NCI-H2171 (cell line): ENCODE data around the gene METTL23.
A peak's percentile ranks its signal among the peaks of the same experiment; 100 is the strongest.
"Not testable (repeated sequence)": the region's sequence is repeated elsewhere in the genome, so short reads cannot be mapped to it uniquely, and the experiment has no call there.

Experiments used
- DNase-seq: peaks from one replicate; lab custom pipeline; 2025; lab: John Stamatoyannopoulos, UW

The METTL23 gene

DNA sequence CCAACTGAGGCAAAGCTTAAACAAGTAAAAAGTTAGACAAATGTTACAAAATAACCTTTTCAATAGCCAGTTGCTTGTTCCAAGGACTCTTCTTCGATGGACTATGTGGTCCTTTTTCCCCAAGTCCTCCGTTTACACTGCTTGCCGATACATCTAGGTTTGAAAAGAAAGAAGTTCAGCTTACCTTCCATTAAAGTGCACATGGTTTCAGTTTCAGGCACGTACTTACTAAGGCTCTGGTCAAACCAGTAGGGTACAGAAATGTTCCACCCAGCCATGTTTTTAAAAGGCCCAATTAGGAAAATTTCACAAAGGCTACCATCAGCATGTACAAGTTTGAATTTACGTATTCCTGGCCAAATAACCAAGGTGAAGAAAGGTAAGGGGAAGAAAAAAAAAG is 8.4 kb downstream of the METTL23 start:
- DNase-seq = no peak

DNA sequence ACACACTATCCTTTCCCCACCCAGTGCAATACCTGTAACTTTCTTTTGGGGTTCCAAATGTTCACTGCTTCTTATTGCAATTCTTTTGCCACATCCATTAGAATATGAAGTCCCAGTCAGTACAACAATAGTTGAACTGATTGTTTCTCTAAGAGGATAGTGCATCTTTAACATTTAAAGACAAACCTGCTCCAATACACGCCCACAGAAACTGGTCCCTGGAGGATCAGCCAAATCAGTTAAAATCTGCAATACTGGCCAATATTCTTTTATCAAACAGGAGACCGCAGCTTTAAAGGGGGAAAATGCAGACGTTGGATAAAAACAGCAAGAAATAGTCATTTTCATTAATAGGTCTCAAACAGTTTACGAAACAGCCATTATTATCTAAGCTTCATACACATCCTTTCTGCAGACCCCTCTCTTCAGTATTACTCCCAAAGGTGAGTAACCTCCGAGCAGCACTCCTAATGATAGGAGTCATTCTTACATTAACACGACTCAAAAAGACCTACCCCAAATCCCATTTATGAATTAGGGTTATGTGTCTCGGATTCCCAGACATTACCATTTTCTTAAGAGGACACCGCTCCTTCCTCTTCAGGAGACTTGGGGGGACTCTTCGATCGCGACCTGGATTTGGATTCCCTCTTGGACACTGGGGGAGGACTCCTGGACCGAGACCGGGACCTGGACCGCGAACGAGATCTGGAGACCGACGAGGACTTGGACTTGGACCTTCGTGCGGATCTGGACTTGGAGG is 9.1 kb downstream of the METTL23 start:
- DNase-seq = no peak

DNA sequence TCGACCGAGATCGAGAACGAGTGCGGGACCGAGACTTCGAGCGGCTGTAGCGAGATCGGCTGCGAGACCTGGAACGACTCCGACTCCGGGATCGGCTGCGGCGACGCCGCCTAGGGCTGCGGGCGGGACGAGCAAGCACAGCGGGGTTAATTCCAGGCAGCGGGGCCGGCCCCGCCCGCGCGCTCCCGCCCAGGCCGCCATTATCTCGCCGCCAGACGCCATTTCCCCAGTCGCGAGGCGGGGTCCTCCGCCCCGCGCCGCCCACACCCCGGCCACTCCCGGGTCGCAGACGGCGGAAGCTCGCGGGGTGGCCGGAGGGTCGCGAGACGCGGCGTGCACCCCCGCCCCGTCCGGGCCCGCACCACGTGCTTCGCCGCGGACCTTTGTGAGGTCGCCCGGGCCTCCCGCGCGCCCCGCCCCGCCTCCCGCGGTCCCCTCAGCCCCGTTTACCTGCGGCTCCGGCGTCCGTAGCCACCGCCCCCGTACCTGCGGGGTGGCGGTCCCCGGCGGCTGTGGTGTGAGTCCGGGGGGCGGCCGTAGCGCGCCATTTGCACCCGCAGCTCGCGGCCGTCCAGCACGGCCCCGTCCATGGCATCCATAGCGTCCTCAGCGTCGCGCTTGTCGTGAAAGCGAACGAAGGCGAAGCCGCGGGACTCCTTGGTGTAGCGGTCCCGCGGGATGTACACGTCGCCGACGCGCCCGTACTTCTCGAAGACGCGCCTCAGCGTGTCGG is 9.9 kb downstream of the METTL23 start:
- peak; percentile 37 for DNase-seq

DNA sequence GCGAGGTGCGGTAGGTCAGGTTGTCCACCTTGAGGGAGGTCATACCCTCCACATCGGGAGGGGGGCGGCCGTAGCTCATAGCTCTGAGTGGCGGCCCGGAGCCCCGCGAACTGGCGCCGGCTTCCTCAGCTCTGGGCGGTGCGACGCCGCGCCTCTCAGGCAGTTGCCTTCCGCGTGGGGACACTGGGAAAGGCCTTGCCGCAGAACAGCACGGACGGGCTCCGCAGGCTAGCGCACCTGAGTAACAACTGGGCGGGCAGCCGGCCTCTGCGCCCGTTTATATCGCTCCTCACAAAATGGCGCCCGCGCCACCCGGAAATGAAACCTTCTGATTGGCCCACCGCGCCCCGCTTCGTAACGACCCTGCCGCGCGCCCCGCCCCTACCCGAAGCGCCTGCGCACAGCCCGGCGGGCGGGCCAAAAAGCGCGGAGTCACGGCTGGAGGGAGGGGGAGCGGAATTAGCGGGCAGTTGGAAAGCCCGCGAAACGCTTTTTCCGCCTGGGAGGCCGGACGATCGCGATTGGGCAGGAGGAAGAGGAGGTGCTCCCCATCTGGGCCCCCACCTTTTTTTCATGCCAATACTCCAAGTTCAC is 10.5 kb downstream of the METTL23 start, which contains the start of gene SRSF2:
Gene SRSF2, minus strand, starts transcription at position 250 of the 594 bp plus-strand sequence. Its CDS starts 171 bp downstream, at position 79.
- DNase-seq = peak; percentile 98

DNA sequence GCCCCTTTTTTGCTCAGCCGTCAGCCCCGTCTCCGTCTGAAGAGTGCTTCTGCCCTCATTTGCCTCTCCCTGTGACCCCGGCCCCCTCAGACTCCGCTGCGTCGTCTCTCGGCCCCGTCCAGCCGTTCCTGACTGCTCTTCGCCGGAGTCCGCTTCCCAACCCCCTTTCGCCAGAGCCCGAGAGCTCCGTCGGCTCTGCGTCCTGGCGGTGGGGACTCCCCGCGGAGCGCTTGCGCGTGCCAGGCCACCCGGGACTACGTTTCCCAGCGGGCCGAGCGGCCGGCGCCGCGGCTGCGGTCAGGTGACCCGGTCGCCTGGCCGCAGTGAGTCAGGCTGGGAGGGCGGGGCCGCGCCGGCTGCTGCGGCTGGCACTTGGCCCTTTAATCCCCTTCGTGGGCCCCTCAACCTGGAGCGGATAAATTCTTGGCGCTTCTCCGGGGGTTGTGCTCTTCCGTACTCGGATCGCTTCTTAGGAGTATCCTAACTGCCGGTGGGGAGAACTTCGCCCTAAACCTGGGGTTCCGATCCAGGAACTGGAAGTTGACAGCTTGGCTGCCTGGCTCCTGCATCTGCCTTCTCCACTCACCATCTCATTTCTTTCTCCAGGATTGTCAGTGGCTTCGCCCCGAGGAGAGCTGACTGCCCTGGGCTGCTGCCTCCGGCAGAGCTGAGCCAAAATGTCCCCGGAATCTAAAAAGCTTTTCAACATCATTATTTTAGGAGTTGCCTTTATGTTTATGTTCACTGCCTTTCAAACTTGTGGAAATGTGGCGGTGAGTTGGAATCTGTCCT is 11.2 kb downstream of the METTL23 start, which contains the start of gene MFSD11:
Gene MFSD11, plus strand, starts transcription at position 444 of the 792 bp plus-strand sequence. Its CDS starts 234 bp downstream, at position 678.
- DNase-seq = peak; percentile 88

DNA sequence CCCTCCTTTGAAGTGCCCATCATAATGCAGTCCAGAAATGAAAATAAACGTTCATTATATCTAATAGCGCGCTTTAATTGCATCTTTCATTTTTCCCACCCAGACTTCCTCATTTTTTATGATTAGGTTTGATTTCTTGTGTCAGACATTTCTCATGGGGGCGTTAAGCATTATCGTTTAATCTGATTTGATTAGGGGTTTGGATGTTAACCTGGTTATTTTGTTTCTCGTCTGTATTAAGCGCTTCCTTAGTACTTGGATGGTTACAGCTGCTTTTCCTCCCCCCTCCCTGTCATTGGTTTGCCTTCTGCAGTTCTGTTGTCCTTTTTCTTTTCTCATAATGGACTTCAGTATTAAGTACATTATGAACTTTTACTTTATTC is 11.8 kb downstream of the METTL23 start:
- no peak for DNase-seq

DNA sequence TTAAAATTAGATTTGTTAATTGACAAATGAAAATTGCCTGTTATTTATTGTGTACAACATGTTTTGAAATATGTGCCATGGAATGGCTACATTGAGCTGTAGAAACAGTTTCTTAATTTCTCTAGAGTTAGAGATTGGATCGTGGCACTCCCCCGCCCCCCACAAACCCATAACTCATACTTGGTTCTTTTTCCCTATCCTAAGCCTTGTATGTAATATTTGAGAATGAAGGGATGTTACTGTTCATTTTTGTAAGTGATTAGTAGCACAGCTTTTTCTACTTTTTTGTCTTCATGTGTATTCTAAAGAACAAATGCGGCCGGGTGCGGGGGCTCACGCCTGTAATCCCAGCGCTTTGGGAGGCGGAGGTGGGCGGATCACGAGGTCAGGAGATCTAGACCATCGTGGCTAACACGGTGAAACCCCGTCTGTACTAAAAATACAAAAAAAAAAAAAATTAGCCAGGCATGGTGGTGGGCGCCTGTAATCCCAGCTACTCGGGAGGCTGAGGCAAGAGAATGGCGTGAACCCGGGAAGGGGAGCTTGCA is 13.0 kb downstream of the METTL23 start:
- not testable (repeated sequence) for DNase-seq

DNA sequence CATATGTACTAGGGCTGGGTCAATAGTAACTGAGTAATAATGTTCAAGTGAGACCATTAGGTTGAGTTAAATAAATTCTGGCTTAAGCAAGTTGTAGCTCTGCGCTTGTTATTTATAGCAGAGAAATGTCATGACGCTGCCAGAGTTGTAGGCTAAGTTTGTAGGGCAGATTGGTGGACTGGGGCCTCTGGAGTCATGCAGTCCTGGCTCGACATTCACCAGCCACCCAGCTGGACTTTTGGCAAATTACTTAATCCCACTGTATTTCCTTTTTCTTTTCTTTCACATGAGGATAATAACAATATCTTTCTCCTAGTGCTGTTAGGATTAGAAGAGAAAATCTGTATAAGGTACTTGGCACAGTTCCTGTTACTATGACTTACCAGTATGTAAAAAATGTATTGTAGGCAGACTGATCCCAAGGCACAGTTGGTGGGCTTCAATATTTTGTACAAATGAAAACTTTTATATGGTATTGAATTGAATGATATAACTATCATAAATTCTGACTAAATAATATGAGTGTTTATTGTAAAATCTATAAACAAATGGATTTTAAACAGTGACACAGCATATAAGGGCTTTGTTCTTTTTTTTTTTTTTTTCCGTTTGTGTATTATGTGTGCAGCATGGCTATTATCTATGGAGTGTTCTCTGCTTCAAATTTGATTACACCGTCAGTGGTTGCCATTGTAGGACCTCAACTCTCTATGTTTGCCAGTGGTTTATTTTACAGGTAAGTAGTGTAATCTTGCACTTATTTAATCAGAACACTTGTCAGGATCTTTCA is 13.9 kb downstream of the METTL23 start:
- no peak for DNase-seq

DNA sequence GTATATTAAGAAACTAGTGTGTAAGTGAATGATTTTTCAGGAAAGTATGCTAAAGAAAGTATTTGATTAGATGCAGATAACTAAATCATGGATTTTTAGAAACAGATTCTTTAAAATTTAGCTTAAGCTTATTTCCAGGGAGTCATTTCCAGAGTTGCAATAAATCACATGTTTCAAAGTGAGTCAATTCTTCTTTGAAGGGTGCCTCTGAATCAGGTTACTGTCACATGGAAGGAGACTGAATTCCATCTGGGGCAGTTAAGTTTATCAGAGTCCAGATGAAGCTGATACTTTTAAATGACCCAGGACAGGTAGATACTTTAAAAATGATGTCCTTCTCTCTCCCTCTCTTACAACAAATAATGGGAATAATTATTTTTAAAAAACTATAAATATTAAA is 16.3 kb downstream of the METTL23 start:
- DNase-seq = no peak

DNA sequence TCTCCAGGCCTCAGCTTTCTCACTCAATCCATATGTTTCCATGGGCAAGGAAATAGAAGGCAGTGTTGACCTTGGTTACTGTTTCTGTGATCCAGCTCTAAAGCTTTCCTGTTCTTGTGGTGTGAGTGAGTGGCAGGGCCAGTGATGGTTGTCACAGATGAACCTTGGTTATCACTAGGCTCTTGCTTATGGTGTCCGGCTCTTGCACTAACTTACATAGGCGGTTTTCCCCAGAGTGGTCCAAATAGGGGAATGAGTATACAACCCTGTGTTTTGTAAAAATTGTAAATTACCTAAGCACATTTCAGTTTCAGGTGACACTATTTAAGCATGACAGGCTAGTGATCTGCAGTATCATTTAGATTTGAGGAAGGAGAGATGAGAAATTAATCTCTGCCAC is 18.1 kb downstream of the METTL23 start:
- no peak for DNase-seq

DNA sequence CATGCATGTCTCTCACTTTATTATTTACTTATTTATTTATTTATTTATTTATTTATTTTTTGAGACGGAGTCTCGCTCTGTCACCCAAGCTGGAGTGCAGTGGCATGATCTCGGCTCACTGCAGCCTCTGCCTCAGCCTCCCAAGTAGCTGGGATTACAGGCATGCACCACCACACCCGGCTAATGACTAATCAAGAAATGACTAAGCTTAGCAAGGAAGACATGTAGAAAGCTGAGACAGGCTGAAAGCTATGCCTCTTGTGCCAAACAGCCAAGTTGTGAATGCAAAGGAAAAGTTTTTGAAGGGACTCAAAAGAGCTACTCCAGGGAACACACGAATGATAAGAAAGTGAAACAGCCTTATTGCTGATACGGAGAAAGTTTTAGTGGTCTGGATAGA is 19.1 kb downstream of the METTL23 start:
- not testable (repeated sequence) for DNase-seq

DNA sequence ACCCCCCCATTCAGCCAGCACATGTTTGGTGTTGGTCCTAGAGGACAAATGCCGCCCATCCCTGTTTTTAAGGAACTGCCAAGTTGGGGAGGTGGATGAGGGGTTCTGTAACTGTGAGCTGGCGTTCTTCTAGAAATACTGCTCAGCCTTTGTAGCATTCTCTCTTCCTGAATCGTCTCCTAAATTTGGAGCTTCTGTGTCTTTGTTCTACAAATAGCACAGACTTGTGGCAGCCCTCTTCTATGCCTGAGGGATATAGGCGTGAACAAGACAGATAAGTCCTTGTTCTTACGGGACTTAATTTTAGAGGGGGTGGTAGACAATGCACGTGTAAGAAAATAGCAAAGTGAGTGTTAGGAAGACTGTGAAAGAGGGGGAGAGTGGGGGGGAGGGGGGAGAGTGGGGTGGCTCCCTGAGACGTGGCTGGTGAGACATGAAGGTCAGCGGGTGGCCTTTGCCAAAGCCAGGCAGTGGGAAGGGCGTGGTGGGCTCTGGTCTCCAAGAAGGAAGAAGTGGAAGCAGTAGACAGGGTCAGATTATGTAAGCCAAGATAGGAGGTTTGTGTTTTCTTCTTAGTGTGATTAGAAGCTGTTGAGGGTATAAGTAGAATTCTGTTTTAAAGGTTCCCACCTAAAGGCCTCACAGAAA is 21.2 kb downstream of the METTL23 start:
- no peak for DNase-seq

DNA sequence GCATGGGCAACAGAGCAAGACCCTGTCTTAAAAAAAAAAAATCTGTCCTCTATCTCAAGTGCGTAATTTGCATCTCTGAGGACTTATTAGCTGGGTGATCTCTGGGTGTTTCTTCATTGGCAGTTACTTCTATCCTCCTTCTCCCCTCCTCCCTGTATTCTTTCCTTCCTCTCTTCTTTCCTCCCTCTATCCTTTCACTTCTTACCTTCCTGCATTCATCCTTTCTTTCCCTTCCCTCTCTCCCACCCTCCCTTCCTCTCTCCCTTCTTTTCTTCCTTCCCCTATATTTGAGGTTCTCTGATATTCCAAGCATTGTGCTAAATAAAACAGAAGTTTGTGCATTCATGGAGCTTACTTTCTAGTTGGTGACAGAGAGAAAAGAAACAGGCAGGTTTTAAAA is 22.0 kb downstream of the METTL23 start:
- no peak for DNase-seq

DNA sequence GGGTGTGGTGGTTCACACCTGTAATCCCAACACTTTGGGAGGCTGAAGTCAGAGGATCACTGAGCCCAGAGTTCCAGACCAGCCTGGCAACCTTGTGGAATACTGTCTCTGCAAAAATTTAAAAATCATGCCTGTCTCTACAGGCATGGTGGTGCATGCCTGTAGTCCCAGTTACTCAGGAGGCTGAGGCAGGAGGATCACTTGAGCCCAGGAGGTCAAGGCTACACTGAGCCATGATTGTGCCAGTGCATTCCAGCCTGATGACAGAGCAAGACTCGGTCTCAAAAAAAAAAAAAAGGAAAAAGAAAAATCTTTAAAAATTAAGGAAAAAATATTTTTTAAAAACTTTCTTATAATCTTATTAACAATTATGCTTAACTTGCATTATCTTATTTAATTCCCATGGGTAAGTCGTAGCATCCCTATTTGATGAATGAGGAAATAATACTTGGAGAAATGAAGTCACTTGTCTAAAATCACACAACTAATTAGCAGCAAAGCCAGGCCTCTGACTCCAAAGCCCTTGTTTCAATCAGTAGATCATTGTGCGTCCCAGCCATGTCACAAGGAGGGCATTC is 24.9 kb downstream of the METTL23 start:
- no peak for DNase-seq

DNA sequence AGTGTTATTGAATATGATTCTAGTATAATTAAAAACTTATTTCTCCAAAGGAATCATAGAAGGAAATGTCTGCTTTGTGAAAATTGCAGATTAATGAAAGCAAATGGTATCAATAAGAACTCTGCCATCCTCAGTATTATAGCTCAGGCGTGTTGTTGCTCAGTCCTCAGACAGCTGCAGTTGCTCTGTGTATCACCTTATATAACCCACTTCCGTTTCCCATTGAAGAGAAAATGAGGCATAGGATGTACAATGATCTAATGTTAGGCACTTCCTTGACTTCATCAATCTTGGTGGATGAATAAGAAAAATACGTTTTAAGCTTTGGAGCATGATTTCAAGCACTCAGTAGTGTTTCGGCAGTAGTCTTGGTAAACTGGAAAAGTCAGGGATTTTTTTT is 25.4 kb downstream of the METTL23 start:
- DNase-seq = no peak

DNA sequence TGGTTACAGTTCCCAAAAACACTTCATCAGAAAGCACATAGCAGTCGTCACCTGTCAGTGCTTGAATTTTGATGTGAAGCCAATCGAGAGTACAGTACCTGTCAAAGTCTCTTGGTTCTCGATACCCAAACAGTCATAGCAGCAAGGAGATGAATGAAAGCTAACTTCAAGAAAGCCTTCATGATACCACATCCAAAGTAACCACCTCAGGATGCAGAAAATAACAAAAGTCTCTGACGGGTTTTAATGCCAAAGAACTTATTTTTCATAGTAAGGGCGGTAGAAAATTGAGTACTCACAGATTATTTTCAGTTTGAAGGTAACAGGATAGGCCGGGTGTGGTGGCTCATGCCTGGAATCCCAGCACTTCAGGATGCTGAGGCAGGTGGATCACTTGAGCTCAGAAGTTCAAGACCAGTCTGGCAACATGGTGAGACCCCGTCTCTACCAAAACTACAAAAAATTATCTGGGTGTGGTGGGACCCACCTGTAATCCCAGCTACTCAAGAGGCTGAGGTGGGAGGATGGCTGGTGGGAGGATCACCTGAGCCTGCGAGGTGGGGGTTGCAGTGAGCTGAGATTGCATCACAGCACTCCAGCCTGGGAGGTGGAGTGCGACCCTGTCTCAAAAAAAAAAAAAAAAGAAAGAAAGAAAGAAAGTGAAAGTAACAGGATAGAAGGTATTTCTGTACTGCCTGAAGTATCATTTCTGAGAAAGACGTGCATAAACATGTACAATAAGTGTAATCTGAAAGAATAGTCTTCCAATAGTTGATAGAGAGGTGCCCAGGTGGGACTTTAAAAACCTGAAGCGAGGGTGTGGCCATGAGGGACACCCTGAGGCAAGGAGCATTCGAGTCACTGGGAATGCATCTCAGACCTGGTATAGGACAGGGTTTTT is 26.7 kb downstream of the METTL23 start:
- DNase-seq = no peak

DNA sequence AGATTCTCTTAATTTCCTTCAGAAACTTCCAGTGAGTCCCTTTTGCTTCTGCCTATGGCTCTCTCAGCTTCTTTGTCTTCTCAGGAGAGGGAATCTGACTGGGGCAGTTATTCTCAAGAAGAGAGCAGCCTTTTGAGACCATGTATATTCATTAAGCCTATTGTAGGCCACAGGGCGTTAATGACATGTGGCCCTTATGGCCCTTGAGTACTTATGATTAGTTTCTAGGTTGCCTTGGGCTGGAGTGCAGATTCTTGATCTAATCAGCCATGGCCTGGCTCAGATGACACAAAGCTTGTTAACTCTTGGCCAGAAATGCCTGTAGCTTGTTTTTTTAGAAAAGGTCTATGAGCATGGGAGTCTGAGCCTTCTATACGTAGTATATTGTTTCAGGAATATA is 28.6 kb downstream of the METTL23 start:
- no peak for DNase-seq

DNA sequence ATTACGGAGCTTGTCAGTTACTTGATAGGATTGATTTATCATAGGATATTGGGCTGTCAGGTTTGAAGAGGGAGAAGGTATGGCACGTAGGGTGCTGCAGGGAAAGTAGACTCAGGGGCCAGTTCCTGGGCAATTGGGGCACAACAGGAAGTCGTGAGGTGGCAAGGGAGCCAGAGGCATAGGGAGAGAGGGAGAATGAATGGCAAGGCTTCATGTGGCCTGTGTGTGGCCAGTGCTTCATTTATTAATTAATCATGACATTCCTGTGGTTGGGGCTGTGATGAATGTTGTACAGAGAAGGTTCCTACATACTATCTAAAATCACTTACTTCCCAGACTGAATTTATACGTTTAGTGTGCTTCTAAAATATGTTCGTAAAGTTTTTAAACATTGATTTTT is 30.6 kb downstream of the METTL23 start:
- DNase-seq = no peak

DNA sequence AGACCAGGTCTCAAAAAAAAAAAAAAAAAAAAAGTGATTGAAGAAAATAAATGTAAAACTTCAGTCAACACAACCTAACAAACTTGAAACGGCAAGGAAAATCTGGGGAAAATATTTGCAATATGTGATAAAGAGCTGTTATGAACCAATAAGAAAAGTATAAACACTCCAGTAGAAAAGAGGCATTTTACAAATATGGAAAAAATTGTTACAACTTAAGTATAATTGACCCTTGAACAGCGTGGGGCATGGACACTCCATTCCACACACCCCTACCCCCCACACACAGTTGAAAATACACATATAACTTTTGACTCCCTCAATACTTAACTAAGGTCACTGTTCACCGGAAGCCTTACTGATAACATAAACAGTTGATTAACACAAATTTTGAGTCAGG is 31.9 kb downstream of the METTL23 start:
- no peak for DNase-seq
